ENCODE data around the gene APC2. TPM values are rescaled to one million over a fixed set of nuclear protein-coding genes. Genes with fewer than 3 reads are reported as not detected.
"Not testable (repeated sequence)": the region's sequence is repeated elsewhere in the genome, so short reads cannot be mapped to it uniquely, and the experiment has no call there.

Gene APC2
- total RNA-seq, 1 donor from 2014 or later, result 1.2 TPM

GRCh38 chr19:1495051-1495798 is 45.3 kb downstream of the APC2 start:
- no peaks in the 10 kb centered on the region for H3K27me3 ChIP-seq
- H3K27ac ChIP-seq, result no peak overlapping the region
- H3K9me3 ChIP-seq, result no peaks in the 10 kb centered on the region
- H3K36me3 ChIP-seq, result no peaks in the 10 kb centered on the region
- no peak for TF ChIP-seq POLR2AphosphoS5 (IDR thresholded peaks at IDR 0.05; ENCODE audit: insufficient read depth in 1 of 2, low read depth in 1 of 2)
- intact Hi-C loops (cut with DNase I), result no loop called here
- DNase-seq (ENCODE audit: extremely low spot score in 2 of 2), result no peak
- no peak overlapping the region for H3K4me3 ChIP-seq
- H3K4me1 ChIP-seq, result peaks cover 7% of the 10 kb centered on the region

DNA sequence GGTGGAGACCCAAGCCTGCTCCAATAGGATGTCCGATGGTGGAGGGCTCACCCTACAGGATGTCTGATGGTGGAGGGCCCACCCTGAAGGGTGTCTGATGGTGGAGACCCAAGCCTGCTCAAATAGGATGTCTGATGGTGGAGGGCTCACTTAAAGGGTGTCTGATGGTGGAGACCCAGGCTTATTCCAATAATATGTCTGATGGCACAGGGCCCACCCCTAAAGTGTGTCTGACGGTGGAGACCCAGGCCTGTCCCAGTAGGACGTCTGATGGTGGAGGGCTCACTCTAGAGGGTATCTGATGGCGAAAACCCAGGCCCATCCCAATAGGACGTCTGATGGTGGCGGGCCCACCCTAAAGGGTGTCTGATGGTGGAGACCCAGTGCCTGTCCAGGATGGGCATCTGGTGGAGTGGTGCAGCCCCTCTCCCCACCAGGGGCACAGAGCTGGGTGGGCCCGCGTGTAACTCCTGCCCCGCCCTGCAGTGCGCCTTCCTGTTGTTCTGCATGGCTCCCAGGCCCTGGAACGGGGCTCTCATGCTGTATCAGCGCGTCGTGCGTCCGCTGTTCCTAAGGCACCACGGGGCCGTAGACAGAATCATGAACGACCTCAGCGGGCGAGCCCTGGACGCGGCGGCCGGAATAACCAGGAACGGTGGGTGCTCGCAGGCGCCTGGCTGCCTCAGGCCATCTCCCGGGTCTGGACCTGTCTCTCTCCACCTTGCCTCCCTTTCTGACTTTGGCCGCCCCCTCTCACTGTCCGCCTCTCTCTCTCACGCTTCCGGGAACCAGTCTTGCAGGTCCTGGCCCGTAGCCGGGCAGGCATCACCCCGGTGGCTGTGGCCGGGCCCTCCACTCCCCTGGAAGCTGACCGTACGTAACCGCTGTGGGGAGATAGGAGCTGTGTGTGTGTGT is 46.1 kb downstream of the APC2 start:
- H3K27me3 ChIP-seq, result no peaks in the 10 kb centered on the region
- TF ChIP-seq, protein P1, sequence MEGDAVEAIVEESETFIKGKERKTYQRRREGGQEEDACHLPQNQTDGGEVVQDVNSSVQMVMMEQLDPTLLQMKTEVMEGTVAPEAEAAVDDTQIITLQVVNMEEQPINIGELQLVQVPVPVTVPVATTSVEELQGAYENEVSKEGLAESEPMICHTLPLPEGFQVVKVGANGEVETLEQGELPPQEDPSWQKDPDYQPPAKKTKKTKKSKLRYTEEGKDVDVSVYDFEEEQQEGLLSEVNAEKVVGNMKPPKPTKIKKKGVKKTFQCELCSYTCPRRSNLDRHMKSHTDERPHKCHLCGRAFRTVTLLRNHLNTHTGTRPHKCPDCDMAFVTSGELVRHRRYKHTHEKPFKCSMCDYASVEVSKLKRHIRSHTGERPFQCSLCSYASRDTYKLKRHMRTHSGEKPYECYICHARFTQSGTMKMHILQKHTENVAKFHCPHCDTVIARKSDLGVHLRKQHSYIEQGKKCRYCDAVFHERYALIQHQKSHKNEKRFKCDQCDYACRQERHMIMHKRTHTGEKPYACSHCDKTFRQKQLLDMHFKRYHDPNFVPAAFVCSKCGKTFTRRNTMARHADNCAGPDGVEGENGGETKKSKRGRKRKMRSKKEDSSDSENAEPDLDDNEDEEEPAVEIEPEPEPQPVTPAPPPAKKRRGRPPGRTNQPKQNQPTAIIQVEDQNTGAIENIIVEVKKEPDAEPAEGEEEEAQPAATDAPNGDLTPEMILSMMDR (IDR thresholded peaks at IDR 0.05), result no peak
- no peak for TF ChIP-seq POLR2AphosphoS5 (IDR thresholded peaks at IDR 0.05; ENCODE audit: insufficient read depth in 1 of 2, low read depth in 1 of 2)
- TF ChIP-seq POLR2A (IDR thresholded peaks at IDR 0.05), result no peak
- intact Hi-C loops (cut with DNase I), result no loop called here
- no peak for DNase-seq (ENCODE audit: extremely low spot score in 2 of 2)
- no peak overlapping the region for H3K4me3 ChIP-seq
- peaks cover 9% of the 10 kb centered on the region for H3K4me1 ChIP-seq
- no peaks in the 10 kb centered on the region for H3K36me3 ChIP-seq
- no peak overlapping the region for H3K27ac ChIP-seq
- H3K9me3 ChIP-seq, result no peaks in the 10 kb centered on the region

GRCh38 chr19:1496714-1497577 is 47.0 kb downstream of the APC2 start:
- Histone ChIP-seq H3K27me3 (no peaks in the 10 kb centered on the region), H3K27ac (no peak overlapping the region), H3K36me3 (no peaks in the 10 kb centered on the region), H3K4me1 (peaks cover 7% of the 10 kb centered on the region), H3K4me3 (no peak overlapping the region), H3K9me3 (no peaks in the 10 kb centered on the region)
- no peak for DNase-seq (ENCODE audit: extremely low spot score in 2 of 2)
- intact Hi-C loops (cut with DNase I), result no loop called here
- TF ChIP-seq POLR2AphosphoS5 (IDR thresholded peaks at IDR 0.05; ENCODE audit: insufficient read depth in 1 of 2, low read depth in 1 of 2) (no peak), POLR2A (IDR thresholded peaks at IDR 0.05) (no peak)
- TF ChIP-seq, protein P1 (IDR thresholded peaks at IDR 0.05), result no peak

DNA sequence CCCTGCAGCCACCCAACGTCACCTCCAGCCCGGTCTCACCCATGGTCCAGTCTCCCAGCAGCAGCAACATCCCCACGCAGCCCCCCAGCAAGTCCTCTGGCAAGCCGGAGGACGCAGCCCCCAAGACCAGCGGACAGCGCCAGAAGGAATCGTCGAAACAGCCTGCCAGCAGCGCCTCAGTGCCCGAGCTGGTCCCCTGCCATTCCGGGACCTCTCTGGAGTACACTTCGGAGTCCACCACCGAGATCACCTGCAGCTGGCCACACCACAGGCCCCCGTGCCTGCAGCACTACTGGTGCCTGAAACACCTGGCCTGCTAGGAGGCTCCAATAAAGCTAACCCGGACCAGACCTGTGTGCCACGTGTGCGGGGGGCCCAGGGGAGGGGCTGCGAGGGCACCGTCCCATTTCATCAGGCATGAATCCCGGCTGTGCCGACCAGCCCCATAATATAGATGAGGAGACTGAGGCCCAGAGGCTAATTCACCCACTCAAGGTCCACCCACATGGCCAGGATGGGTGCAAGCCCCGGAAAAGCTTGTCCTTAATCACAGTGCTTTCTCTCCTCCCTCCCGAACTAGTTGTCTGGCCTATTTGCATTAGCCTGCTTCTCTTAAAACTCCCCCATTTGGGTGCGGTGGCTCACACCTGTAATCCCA is 47.8 kb downstream of the APC2 start:
- H3K27me3 ChIP-seq, result no peaks in the 10 kb centered on the region
- H3K4me3 ChIP-seq, result no peak overlapping the region
- no peak overlapping the region for H3K27ac ChIP-seq
- no peaks in the 10 kb centered on the region for H3K36me3 ChIP-seq
- TF ChIP-seq POLR2AphosphoS5 (IDR thresholded peaks at IDR 0.05; ENCODE audit: insufficient read depth in 1 of 2, low read depth in 1 of 2), result no peak
- no peak for TF ChIP-seq POLR2A (IDR thresholded peaks at IDR 0.05)
- TF ChIP-seq, protein P1 (IDR thresholded peaks at IDR 0.05), result no peak
- H3K9me3 ChIP-seq, result no peaks in the 10 kb centered on the region
- DNase-seq (ENCODE audit: extremely low spot score in 2 of 2), result no peak
- intact Hi-C loops (cut with DNase I), result no loop called here
- peaks cover 7% of the 10 kb centered on the region for H3K4me1 ChIP-seq

- H3K36me3 ChIP-seq; DNase-seq (ENCODE audit: extremely low spot score in 2 of 2); H3K4me3 ChIP-seq; H3K27me3 ChIP-seq; H3K9me3 ChIP-seq; intact Hi-C loops (cut with DNase I); H3K27ac ChIP-seq: not testable (repeated sequence)
- H3K4me1 ChIP-seq, result peaks cover 22% of the 10 kb centered on the region
Observed at GRCh38 chr19:1499231-1499630, 49.3 kb downstream of the APC2 start.
